Measurements from ENCODE around the gene PDAP1. TPM values are rescaled to one million over a fixed set of nuclear protein-coding genes. Genes with fewer than 3 reads are reported as not detected.
A peak's percentile ranks its signal among the peaks of the same experiment; 100 is the strongest.

Gene PDAP1
- total RNA-seq, 3 donors from 2014 or later: 39.4 to 86.4 (median 51.5) TPM

GRCh38 chr7:99396418-99397296, 11.7 kb downstream of the PDAP1 start:
- intact Hi-C loops (cut with DNase I; ENCODE audit: low total_unique reads): loop anchor here (10.0 kb wide), 1 partner anchor 368 kb away; no protein-coding TSS in a partner anchor
- Histone ChIP-seq H3K27ac (no peak overlapping the region), H3K27me3 (no peaks in the 10 kb centered on the region), H3K9me3 (no peaks in the 10 kb centered on the region), H3K4me3 (no peak overlapping the region), H3K36me3 (peaks cover 11% of the 10 kb centered on the region), H3K4me1 (no peaks in the 10 kb centered on the region)
- no peak for DNase-seq (ENCODE audit: low spot score in 2 of 2)
- TF ChIP-seq POLR2AphosphoS5 (IDR thresholded peaks at IDR 0.05) (no peak), POLR2A (IDR thresholded peaks at IDR 0.05) (no peak), CTCF (IDR thresholded peaks at IDR 0.05) (no peak)

GRCh38 chr7:99395616-99396327, 12.6 kb downstream of the PDAP1 start:
- H3K4me3 ChIP-seq: no peak overlapping the region
- no peak overlapping the region for H3K27ac ChIP-seq
- H3K4me1 ChIP-seq: no peaks in the 10 kb centered on the region
- TF ChIP-seq POLR2A (IDR thresholded peaks at IDR 0.05) (no peak), POLR2AphosphoS5 (IDR thresholded peaks at IDR 0.05) (no peak), CTCF (IDR thresholded peaks at IDR 0.05) (no peak)
- no peak for DNase-seq (ENCODE audit: low spot score in 2 of 2)
- intact Hi-C loops (cut with DNase I; ENCODE audit: low total_unique reads): loop anchor here (10.0 kb wide), 1 partner anchor 369 kb away; no protein-coding TSS in a partner anchor
- H3K27me3 ChIP-seq: no peaks in the 10 kb centered on the region
- H3K36me3 ChIP-seq: peaks cover 11% of the 10 kb centered on the region
- no peaks in the 10 kb centered on the region for H3K9me3 ChIP-seq

GRCh38 chr7:99394188-99394502, 14.3 kb downstream of the PDAP1 start:
- no peaks in the 10 kb centered on the region for H3K27me3 ChIP-seq
- DNase-seq (ENCODE audit: low spot score in 2 of 2): no peak
- intact Hi-C loops (cut with DNase I; ENCODE audit: low total_unique reads): loop anchor here (10.0 kb wide), 1 partner anchor 371 kb away; no protein-coding TSS in a partner anchor
- H3K27ac ChIP-seq: peak overlapping the region in 1 of 2 donors; percentile 74
- peak overlapping the region in 1 of 3 donors; percentile 71 for H3K4me3 ChIP-seq
- H3K36me3 ChIP-seq: peaks cover 1% of the 10 kb centered on the region
- no peak for TF ChIP-seq POLR2AphosphoS5 (IDR thresholded peaks at IDR 0.05)
- no peak for TF ChIP-seq CTCF (IDR thresholded peaks at IDR 0.05)
- TF ChIP-seq POLR2A (IDR thresholded peaks at IDR 0.05): no peak
- no peaks in the 10 kb centered on the region for H3K9me3 ChIP-seq
- no peaks in the 10 kb centered on the region for H3K4me1 ChIP-seq

- intact Hi-C loops (cut with DNase I; ENCODE audit: low total_unique reads): loop anchor here (10.0 kb wide), 1 partner anchor 371 kb away; no protein-coding TSS in a partner anchor
These were observed 14.8 kb downstream of the PDAP1 start for GRCh38 chr7:99393355-99394187.

More at GRCh38 chr7:99393355-99394187, 14.8 kb downstream of the PDAP1 start:
- Histone ChIP-seq H3K27ac (peak overlapping the region; percentile 71 to 74), H3K4me1 (no peaks in the 10 kb centered on the region), H3K36me3 (no peaks in the 10 kb centered on the region), H3K27me3 (no peaks in the 10 kb centered on the region), H3K4me3 (peak overlapping the region; percentile 40 to 71 (median 69)), H3K9me3 (no peaks in the 10 kb centered on the region)
- TF ChIP-seq CTCF (IDR thresholded peaks at IDR 0.05) (no peak), POLR2A (IDR thresholded peaks at IDR 0.05) (no peak), POLR2AphosphoS5 (IDR thresholded peaks at IDR 0.05) (no peak)
- DNase-seq (ENCODE audit: low spot score in 2 of 2): no peak

Measured in breast epithelium (tissue), 4 donors.